Heart left ventricle (tissue), 13 donors: ENCODE measurements around the gene NMT2.

Experiments
- CTCF ChIP-seq, 12 donors: fragments of 200-600 bp; sonication (generic) in 4 of 12; IDR thresholded peaks; one replicate each; pipeline versions ENCODE4 v1.5.0 to v1.8.0; 2018 to 2022; ENCODE audit warnings: antibody characterized with exemption in 12 of 12, mild to moderate bottlenecking in 5 of 12
- POLR2A ChIP-seq, 2 donors: fragments of 450-650 bp; IDR thresholded peaks; one replicate each; pipeline ENCODE4 v1.6.1; 2017; ENCODE audit warnings: antibody characterized with exemption in 2 of 2, mild to moderate bottlenecking in 2 of 2, moderate library complexity in 2 of 2
- donor health status: ischemic (EF 13 %, LVEDD 7.1; RV severe dilation, severe dysfunction).
- donor health status: DM: no; HTN: yes; CAD: no.
- donor health status: DM: no; HTN: no; CAD: no.
- donor health status: ischemic (EF 25% LVEDD 6.9; RV normal size, moderate dysfunction).
- donor health status: ischemic (EF 25% LVEDD 5.7; RV mildly dilated, moderate dysfunction).
- donor health status: ischemic (EF 35%, LVEDD 5.7; RV mildly dilated, moderate dysfunction).
- donor health status: nonischemic (EF 11% LVEDD 7.7; RV severe dilation, severe dysfunction).
- donor health status: DM: yes; HTN: yes; CAD: no.
- donor health status: PGD.
- donor health status: ischemic (EF 29% LVEDD 5.4; RV normal size, mild dysfunction).
- donor health status: nonischemic (EF 23%, LVEDD 6.1; RV moderate dilation, normal function).

DNA sequence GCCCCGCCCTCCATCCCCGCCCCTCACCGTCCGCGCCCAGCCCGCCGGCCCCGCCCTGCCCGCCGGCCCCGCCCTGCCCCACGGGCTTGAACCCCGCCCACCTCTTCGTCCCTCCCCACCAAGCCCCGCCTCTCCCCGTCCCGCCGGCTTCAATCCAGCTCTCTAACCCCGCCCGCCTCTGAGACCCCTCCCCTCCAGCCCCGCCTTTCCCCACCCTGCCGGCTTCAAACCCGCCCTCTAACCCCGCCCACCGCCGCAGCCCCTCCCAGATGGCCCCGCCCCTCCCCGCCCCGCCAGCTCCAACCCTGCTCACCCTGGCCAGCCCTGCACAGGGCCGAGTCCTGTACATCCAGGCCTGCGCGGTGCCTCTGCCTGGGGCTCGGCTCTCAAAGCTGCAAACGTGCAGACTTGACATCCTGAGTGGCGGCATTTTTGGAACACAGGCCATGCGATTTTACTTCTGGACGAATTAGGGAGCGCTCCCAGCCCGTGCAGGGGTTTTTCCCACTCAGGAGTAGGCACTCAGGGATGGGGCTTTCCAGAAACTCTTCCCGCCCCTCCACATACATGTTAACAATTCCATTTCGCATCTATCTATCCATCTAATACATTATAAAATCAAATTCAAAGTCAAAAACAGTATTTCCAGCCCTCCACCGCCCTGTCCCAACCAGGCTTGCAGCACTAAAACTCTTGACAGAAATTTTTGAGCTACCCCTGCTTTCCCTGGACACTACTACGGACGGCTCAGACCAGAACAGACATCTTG, 477 bp upstream of the NMT2 start:
- TF ChIP-seq CTCF (IDR thresholded peaks at IDR 0.05) (no peak), POLR2A (IDR thresholded peaks at IDR 0.05) (peak in 1 of 2 donors; percentile 73)
